GM18861 (cell line): Measurements from ENCODE around the gene ZMYND15.

Experiments
- ATAC-seq: cut with Tn5 transposase; IDR thresholded peaks from one replicate; pipeline ENCODE4 v1.9.1; 2021; ENCODE audit not compliant: unreplicated experiment

The ZMYND15 gene

DNA sequence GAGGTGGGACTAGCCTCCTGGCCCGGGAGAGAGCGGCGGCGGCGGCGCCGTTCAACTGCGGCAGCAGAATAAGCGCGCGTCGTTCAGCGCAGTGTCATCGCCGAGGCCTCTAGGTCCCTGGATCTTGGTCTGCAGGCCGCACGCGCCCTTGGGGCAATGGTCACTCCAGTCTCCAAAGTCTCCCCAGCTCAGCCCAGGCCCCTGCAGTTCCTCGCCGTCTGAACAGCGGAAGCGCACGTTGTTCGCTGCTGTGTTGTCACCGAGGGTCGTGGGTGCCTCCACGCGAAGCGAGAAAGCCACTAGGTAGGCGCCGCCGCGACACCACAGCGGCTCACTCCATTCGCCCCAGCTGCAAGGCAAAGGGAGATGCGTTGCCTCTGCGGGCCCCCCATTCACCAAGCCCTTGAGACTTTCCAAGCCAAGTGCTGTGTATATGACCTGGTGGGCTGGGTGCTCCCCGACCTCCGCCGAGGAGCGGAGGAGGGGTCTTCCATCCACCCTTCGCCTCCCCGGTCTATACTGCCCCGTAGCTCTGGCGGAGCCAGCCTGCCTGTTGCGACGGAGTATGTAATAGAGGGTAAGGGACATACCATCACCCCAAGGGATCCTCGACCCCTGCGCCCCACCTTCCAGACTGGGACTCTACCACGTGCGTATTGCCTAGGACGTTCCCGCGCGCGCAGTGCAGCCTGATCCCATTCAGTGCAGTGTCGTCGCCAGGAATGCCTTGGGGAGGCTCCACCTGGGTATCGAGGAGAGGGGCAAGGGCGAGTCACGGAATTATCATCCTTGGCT lies 45.9 kb downstream of the ZMYND15 start:
- ATAC-seq = no peak

DNA sequence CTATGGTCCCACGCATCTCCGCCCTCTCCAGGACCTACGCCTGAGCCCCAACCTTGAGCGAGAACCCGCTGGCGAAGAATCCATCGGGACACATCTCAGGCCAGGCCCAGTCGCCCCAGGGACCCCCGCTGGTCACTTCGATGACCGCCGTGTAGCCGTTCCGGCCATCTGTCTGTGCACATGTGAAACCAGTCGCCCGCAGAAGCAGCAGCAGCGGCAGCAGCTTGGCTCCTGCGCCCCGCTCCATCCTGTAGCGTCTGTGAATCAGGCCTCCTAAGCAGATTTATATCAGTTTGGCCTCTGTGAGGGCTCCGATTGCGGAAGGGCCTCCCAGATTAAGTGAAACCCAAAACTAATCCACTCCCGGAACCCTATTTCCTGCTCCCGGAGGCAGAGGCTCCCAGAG lies 46.5 kb downstream of the ZMYND15 start, which contains the start of gene VMO1:
VMO1 (minus strand) TSS at position 259 of the 406 bp plus-strand sequence; CDS start at position 247, 12 bp downstream.
- ATAC-seq = no peak

DNA sequence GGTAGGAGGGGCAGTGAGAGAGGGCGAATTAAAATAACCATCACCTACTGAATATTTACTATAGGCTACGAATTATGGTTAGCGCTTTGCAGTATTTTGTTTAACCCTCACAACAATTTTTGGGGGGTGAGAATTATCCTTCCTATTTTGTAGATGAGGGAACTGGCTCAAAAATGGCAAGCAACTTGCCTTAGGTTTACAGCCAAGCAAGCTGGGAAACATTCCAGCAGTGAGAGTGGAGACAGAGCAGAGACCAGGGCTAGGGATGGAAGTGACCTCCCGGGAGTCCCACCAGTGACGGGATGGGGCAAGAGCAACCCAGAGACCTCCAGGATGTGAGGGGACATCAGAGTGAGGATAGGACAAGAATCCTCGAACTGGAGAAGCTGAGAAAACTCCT lies 46.9 kb downstream of the ZMYND15 start:
- ATAC-seq = no peak

DNA sequence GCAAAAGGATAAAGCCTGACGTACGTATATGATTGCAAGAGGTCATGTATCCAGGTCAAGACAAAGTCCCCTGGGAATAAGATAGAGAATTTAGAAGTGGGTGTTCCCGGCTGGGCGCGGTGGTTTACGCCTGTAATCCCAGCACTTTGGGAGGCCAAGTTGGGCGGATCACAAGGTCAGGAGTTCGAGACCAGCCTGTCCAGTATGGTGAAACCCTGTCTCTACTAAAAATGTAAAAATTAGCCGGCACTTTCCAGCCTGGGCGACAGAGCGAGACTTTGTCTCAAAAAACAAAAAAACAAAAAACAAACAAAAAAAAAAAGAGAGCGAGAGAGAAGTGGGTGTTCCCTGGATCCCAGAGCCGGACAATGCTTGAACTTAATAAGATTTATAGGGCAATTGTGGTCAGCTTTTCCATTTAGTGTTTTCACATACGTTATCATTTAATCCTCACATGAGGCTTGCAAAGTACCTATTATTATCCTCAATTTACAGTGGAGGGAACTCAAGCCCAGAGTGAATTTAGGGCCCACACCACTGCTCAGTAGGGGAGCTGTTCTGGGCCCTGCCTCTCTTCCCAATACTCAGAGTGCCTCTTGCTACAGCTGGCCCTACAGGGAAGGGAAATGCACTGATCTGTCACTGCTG lies 48.6 kb downstream of the ZMYND15 start:
- ATAC-seq = no peak

DNA sequence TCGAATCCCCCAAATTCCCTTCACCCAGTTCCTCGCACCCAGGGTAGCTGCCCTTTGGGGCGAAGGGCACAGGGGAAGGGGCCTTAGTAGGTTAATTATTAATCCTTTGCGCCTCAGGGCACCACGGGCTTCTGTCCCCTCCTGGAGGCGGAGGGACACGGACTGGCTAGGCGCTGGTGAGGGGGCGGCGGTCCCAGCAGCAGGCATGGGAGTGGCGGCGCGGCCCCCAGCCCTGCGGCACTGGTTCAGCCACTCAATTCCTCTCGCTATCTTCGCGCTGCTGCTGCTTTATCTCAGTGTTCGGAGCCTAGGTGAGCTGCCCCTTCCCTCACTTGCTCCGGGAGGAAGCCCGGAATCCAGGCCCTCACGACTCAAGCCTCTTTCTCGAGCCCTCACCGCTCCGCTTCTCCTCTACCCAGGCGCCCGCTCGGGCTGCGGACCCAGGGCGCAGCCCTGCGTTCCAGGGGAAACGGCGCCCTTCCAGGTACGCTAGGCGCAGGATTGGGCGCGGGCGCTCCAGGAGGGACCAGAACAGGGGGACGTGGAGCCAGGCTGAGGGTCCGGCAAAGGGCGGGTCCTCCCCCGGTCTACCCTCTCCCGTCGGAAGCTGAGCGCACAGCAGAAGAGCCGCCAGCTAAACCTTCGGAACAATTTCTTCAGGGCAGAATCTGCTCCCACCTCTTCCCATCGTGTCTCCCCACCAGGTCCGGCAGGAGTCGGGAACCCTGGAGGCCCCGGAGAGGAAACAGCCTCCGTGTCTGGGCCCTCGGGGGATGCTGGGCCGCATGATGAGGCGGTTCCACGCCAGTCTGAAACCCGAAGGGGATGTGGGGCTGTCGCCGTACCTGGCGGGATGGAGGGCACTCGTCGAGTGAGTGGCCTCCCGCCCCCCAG lies 49.4 kb downstream of the ZMYND15 start, which contains the start of gene GLTPD2:
GLTPD2 (plus strand) TSS at position 158 of the 894 bp plus-strand sequence; CDS start at position 206, 48 bp downstream.
- ATAC-seq = no peak

DNA sequence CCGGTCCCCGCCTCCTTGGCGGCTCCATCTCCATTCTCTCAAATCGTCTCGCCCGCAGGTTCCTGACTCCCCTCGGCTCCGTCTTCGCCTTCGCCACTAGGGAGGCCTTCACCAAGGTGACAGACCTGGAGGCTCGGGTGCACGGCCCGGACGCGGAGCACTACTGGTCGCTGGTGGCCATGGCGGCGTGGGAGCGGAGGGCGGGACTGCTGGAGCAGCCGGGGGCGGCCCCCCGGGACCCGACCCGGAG lies 50.0 kb downstream of the ZMYND15 start:
- no peak for ATAC-seq

DNA sequence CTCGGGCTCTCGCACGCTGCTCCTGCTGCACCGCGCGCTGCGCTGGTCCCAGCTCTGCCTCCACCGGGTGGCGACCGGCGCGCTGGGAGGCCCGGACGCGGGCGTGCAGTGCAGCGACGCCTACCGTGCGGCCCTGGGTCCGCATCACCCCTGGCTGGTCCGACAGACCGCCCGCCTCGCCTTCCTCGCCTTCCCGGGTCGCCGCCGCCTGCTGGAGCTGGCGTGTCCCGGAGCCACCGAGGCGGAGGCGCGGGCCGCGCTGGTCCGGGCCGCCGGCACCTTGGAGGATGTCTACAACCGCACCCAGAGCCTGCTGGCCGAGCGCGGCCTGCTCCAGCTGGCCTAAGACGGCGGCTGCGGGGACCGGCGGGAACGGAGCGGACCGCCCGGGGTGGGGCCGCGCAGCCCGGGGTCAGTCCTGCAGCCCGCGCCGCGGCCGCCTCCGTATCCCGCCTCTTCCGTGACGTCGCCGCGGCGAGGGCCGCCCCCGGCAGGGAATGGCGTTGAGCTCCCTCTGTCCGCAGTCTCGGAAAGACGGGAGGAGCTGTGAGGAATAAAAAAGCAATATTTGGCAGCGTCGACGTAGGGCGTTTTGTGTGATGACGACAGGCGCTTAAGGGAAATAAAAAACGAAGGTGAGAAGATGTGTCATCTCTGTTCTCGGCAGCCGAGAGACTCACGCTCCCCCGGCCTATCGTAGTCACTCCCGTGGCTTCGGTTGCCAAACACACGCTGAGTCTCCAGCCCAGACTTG lies 50.5 kb downstream of the ZMYND15 start:
- ATAC-seq = peak; percentile 87

DNA sequence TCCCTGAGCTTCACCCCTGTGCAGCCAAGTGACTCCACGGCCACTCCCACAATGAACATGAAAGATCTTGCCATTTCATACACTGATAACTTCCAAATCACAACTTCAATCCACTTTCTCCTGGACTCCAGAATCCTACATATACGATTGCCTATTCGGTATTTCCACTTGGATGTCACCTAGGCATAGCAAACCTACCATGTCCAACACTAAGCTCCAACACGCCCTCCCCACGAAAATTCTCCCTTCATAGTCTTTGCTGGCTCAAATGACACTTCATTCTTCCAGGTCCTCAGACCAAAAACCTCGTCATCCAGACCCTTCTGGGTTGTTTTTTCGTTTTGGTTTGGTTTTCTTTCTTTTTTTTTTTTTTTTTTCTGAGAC lies 51.1 kb downstream of the ZMYND15 start:
- no peak for ATAC-seq

DNA sequence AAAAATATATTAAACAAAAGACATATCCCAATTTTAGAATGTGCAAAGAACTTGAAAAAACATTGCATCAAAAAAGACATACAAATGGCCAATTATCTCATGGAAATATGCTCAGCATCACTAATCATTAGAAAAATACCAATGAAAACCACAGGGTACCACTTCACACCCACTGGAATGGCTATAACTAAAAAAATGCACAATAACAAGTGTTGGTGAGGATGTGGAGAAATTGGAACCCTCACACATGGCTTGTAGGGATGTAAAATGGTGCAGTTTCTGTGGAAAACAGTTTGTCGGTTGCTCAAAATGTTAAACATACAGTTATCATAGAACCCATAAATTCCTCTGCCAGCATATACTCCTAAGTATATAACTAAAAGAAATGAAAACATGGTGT lies 55.5 kb downstream of the ZMYND15 start:
- ATAC-seq = no peak
